ENCODE results near the gene USP53. TPM values are rescaled to one million over a fixed set of nuclear protein-coding genes. Genes with fewer than 3 reads are reported as not detected.

The USP53 gene
- total and polyA plus RNA-seq, 4 donors = 24.9 to 114 (median 73.8) TPM

- peaks cover 0 to 4% of the 10 kb centered on the region in 2 donors for H3K4me1 ChIP-seq (ENCODE audit: control insufficient read depth in 1 of 2, insufficient read depth in 2 of 2, low read length in 2 of 2)
- H3K27ac ChIP-seq (ENCODE audit: low read depth in 1 of 2, low read length in 2 of 2) = no peak overlapping the region
- H3K9me3 ChIP-seq (ENCODE audit: control insufficient read depth, low read length) = no peaks in the 10 kb centered on the region
- DNase-seq (no peak), ATAC-seq (ENCODE audit: low FRiP score) (no peak)
- no peaks in the 10 kb centered on the region for H3K27me3 ChIP-seq (ENCODE audit: control insufficient read depth in 1 of 2, insufficient read depth in 2 of 2, low read length in 1 of 2)
- H3K4me3 ChIP-seq (ENCODE audit: low read length in 2 of 2) = no peak overlapping the region
- no peaks in the 10 kb centered on the region for H3K36me3 ChIP-seq (ENCODE audit: control insufficient read depth in 1 of 2, insufficient read depth in 2 of 2, low read length in 1 of 2)
- intact Hi-C loops (cut with DNase I) = no loop called here
- WGBS, 2 donors = 70 to 75% methylated on average over 5 of the region's 5 CpGs
These were observed 89.7 kb downstream of the USP53 start for GRCh38 chr4:119302073-119302832.

GRCh38 chr4:119303587-119304305 is 91.2 kb downstream of the USP53 start:
- DNase-seq = no peak
- intact Hi-C loops (cut with DNase I) = no loop called here

GRCh38 chr4:119304431-119304830 is 91.9 kb downstream of the USP53 start:
- Histone ChIP-seq H3K27me3 (ENCODE audit: control insufficient read depth in 1 of 2, insufficient read depth in 2 of 2, low read length in 1 of 2) (no peaks in the 10 kb centered on the region), H3K27ac (ENCODE audit: low read depth in 1 of 2, low read length in 2 of 2) (no peak overlapping the region), H3K4me1 (ENCODE audit: control insufficient read depth in 1 of 2, insufficient read depth in 2 of 2, low read length in 2 of 2) (no peaks in the 10 kb centered on the region), H3K4me3 (ENCODE audit: low read length in 2 of 2) (no peak overlapping the region), H3K9me3 (ENCODE audit: control insufficient read depth, low read length) (no peaks in the 10 kb centered on the region), H3K36me3 (ENCODE audit: control insufficient read depth in 1 of 2, insufficient read depth in 2 of 2, low read length in 1 of 2) (no peaks in the 10 kb centered on the region)
- ATAC-seq (ENCODE audit: low FRiP score) (no peak), DNase-seq (no peak)
- intact Hi-C loops (cut with DNase I) = no loop called here

More at GRCh38 chr4:119303587-119304305, 91.2 kb downstream of the USP53 start:
- Histone ChIP-seq H3K36me3 (ENCODE audit: control insufficient read depth in 1 of 2, insufficient read depth in 2 of 2, low read length in 1 of 2) (no peaks in the 10 kb centered on the region), H3K4me3 (ENCODE audit: low read length in 2 of 2) (no peak overlapping the region), H3K9me3 (ENCODE audit: control insufficient read depth, low read length) (no peaks in the 10 kb centered on the region), H3K27ac (ENCODE audit: low read depth in 1 of 2, low read length in 2 of 2) (no peak overlapping the region), H3K4me1 (ENCODE audit: control insufficient read depth in 1 of 2, insufficient read depth in 2 of 2, low read length in 2 of 2) (no peaks in the 10 kb centered on the region), H3K27me3 (ENCODE audit: control insufficient read depth in 1 of 2, insufficient read depth in 2 of 2, low read length in 1 of 2) (no peaks in the 10 kb centered on the region)
- 86 to 95% methylated on average over 5 of the region's 5 CpGs for WGBS, 2 donors
- ATAC-seq (ENCODE audit: low FRiP score) = no peak

- Histone ChIP-seq H3K36me3 (ENCODE audit: control insufficient read depth in 1 of 2, insufficient read depth in 2 of 2, low read length in 1 of 2) (no peaks in the 10 kb centered on the region), H3K27me3 (ENCODE audit: control insufficient read depth in 1 of 2, insufficient read depth in 2 of 2, low read length in 1 of 2) (no peaks in the 10 kb centered on the region), H3K9me3 (ENCODE audit: control insufficient read depth, low read length) (no peaks in the 10 kb centered on the region), H3K4me3 (ENCODE audit: low read length in 2 of 2) (no peak overlapping the region), H3K27ac (ENCODE audit: low read depth in 1 of 2, low read length in 2 of 2) (no peak overlapping the region), H3K4me1 (ENCODE audit: control insufficient read depth in 1 of 2, insufficient read depth in 2 of 2, low read length in 2 of 2) (no peaks in the 10 kb centered on the region)
- DNase-seq (no peak), ATAC-seq (ENCODE audit: low FRiP score) (no peak)
- intact Hi-C loops (cut with DNase I) = no loop called here
These were observed 95.1 kb downstream of the USP53 start for GRCh38 chr4:119307606-119308005.

- Histone ChIP-seq H3K27ac (ENCODE audit: low read depth in 1 of 2, low read length in 2 of 2) (no peak overlapping the region), H3K36me3 (ENCODE audit: control insufficient read depth in 1 of 2, insufficient read depth in 2 of 2, low read length in 1 of 2) (no peaks in the 10 kb centered on the region), H3K27me3 (ENCODE audit: control insufficient read depth in 1 of 2, insufficient read depth in 2 of 2, low read length in 1 of 2) (no peaks in the 10 kb centered on the region), H3K4me3 (ENCODE audit: low read length in 2 of 2) (no peak overlapping the region), H3K4me1 (ENCODE audit: control insufficient read depth in 1 of 2, insufficient read depth in 2 of 2, low read length in 2 of 2) (peaks cover 0 to 5% of the 10 kb centered on the region in 2 donors), H3K9me3 (ENCODE audit: control insufficient read depth, low read length) (no peaks in the 10 kb centered on the region)
- no peak for DNase-seq
- 39 to 44% methylated on average over 1 of the region's 1 CpG for WGBS, 2 donors
- no peak for ATAC-seq (ENCODE audit: low FRiP score)
- intact Hi-C loops (cut with DNase I) = loop anchor here (5.0 to 10.0 kb wide), 2 partner anchors 194 to 746 kb away; no protein-coding TSS in a partner anchor
These were observed 98.3 kb downstream of the USP53 start for GRCh38 chr4:119310826-119311225.

- Histone ChIP-seq H3K9me3 (ENCODE audit: control insufficient read depth, low read length) (no peaks in the 10 kb centered on the region), H3K27me3 (ENCODE audit: control insufficient read depth in 1 of 2, insufficient read depth in 2 of 2, low read length in 1 of 2) (no peaks in the 10 kb centered on the region), H3K4me3 (ENCODE audit: low read length in 2 of 2) (no peak overlapping the region), H3K4me1 (ENCODE audit: control insufficient read depth in 1 of 2, insufficient read depth in 2 of 2, low read length in 2 of 2) (peaks cover 2 to 5% of the 10 kb centered on the region in 2 donors), H3K27ac (ENCODE audit: low read depth in 1 of 2, low read length in 2 of 2) (no peak overlapping the region), H3K36me3 (ENCODE audit: control insufficient read depth in 1 of 2, insufficient read depth in 2 of 2, low read length in 1 of 2) (no peaks in the 10 kb centered on the region)
- intact Hi-C loops (cut with DNase I) = loop anchor here (5.0 to 10.0 kb wide), 2 partner anchors 192 to 744 kb away; no protein-coding TSS in a partner anchor
- DNase-seq (no peak), ATAC-seq (ENCODE audit: low FRiP score) (no peak)
These were observed 100.7 kb downstream of the USP53 start for GRCh38 chr4:119313237-119313636.

- Histone ChIP-seq H3K27ac (ENCODE audit: low read depth in 1 of 2, low read length in 2 of 2) (no peak overlapping the region), H3K27me3 (ENCODE audit: control insufficient read depth in 1 of 2, insufficient read depth in 2 of 2, low read length in 1 of 2) (no peaks in the 10 kb centered on the region), H3K4me1 (ENCODE audit: control insufficient read depth in 1 of 2, insufficient read depth in 2 of 2, low read length in 2 of 2) (peaks cover 2 to 5% of the 10 kb centered on the region in 2 donors), H3K9me3 (ENCODE audit: control insufficient read depth, low read length) (no peaks in the 10 kb centered on the region), H3K36me3 (ENCODE audit: control insufficient read depth in 1 of 2, insufficient read depth in 2 of 2, low read length in 1 of 2) (no peaks in the 10 kb centered on the region), H3K4me3 (ENCODE audit: low read length in 2 of 2) (no peak overlapping the region)
- 16 to 22% methylated on average over 4 of the region's 4 CpGs for WGBS, 2 donors
- ATAC-seq (ENCODE audit: low FRiP score) (peak; percentile 87), DNase-seq (no peak)
- intact Hi-C loops (cut with DNase I) = loop anchor here (2.0 to 10.0 kb wide), 3 partner anchors 190 to 743 kb away; no protein-coding TSS in a partner anchor
These were observed 101.8 kb downstream of the USP53 start for GRCh38 chr4:119314356-119314755.

GRCh38 chr4:119315036-119315435 is 102.5 kb downstream of the USP53 start:
- Histone ChIP-seq H3K4me3 (ENCODE audit: low read length in 2 of 2) (no peak overlapping the region), H3K4me1 (ENCODE audit: control insufficient read depth in 1 of 2, insufficient read depth in 2 of 2, low read length in 2 of 2) (peaks cover 2 to 5% of the 10 kb centered on the region in 2 donors), H3K27ac (ENCODE audit: low read depth in 1 of 2, low read length in 2 of 2) (no peak overlapping the region), H3K27me3 (ENCODE audit: control insufficient read depth in 1 of 2, insufficient read depth in 2 of 2, low read length in 1 of 2) (no peaks in the 10 kb centered on the region), H3K36me3 (ENCODE audit: control insufficient read depth in 1 of 2, insufficient read depth in 2 of 2, low read length in 1 of 2) (no peaks in the 10 kb centered on the region), H3K9me3 (ENCODE audit: control insufficient read depth, low read length) (no peaks in the 10 kb centered on the region)
- intact Hi-C loops (cut with DNase I) = loop anchor here in 1 of 2 donors (2.0 to 10.0 kb wide), 3 partner anchors 190 to 742 kb away; partner anchors contain the start of gene PDE5A
- 39 to 45% methylated on average over 2 of the region's 2 CpGs for WGBS, 2 donors
- ATAC-seq (ENCODE audit: low FRiP score) = peak; percentile 57
- DNase-seq = no peak
